Ishikawa (cell line): Measurements from ENCODE around the gene ABLIM2.

Experiments used
- TAF1 ChIP-seq: IDR thresholded peaks from 2 replicates; pipeline ENCODE4 v1.6.1; 2012; ENCODE audit warnings: low read depth, mild to moderate bottlenecking
- YY1 ChIP-seq: IDR thresholded peaks from 2 replicates; pipeline ENCODE4 v1.6.1; 2012; ENCODE audit warnings: low read depth

- TF ChIP-seq YY1 (no peak), TAF1 (no peak)
These were observed 184.2 kb downstream of the ABLIM2 start for GRCh38 chr4:7974425-7974824.
